ENCODE results near the gene DAAM1.

The DAAM1 gene

DNA sequence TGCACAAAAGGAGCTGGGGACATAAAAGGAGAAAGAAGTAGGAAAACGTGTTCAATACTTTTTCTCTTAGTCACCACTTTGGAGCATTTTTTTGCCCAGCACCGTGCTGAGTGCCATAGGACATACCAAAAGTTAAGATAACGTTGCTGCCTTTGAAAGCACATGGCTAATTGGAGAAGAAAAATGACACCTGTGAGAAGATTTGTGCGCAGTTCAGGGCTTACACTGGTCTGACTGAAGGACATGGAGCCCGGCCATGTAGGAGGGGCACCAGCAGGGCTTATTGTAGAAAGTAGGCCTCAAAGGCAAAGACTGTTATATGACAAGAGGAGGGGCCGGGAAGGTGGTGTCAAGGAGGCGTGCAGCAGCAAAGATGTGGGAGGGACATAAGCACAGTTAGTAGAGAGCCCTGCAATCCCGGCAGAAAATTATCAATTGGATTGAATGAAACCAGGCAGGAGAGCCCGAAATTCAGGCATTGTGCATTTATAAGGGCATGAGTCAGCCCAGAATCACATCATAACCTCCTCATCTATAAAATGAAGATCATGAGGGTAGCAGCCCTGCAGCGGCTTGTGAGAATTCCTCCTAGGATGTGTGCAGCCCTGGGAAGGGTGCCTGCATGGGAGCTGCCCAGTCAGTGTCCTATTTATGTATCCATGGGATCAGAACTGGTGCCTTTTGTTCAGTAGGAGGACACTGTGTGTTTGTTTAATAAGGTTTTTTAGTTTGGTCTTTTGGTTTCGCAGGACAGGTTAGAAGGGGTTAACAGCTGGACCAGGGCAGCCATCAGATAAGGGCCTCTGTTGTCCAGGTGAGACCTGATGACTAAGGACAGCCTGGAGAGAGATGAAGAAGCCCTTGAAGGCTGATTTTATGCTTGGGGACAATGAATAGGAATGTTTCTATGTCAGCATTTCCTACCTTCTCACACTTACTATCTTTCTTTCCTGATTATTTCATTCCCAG is 154.3 kb downstream of the DAAM1 start:
- H3K4me3 ChIP-seq (ENCODE audit: low read depth, low read length), result no peak overlapping the region
- no peak for TF ChIP-seq CTCF (conservative IDR thresholded peaks at IDR 0.05; ENCODE audit: low read depth, low read length)
- DNase-seq (ENCODE audit: low read depth), result peak; percentile 70

GRCh38 chr14:59343585-59343984 is 155.1 kb downstream of the DAAM1 start:
- no peak overlapping the region for H3K4me3 ChIP-seq (ENCODE audit: low read depth, low read length)
- DNase-seq (ENCODE audit: low read depth), result no peak
- TF ChIP-seq CTCF (conservative IDR thresholded peaks at IDR 0.05; ENCODE audit: low read depth, low read length), result no peak

GRCh38 chr14:59344016-59344415 is 155.5 kb downstream of the DAAM1 start:
- no peak for DNase-seq (ENCODE audit: low read depth)
- H3K4me3 ChIP-seq (ENCODE audit: low read depth, low read length), result no peak overlapping the region
- no peak for TF ChIP-seq CTCF (conservative IDR thresholded peaks at IDR 0.05; ENCODE audit: low read depth, low read length)

- no peak for DNase-seq (ENCODE audit: low read depth)
- no peak for TF ChIP-seq CTCF (conservative IDR thresholded peaks at IDR 0.05; ENCODE audit: low read depth, low read length)
- no peak overlapping the region for H3K4me3 ChIP-seq (ENCODE audit: low read depth, low read length)
Observed at GRCh38 chr14:59344691-59345455, 156.4 kb downstream of the DAAM1 start.

- no peak for DNase-seq (ENCODE audit: low read depth)
- TF ChIP-seq CTCF (conservative IDR thresholded peaks at IDR 0.05; ENCODE audit: low read depth, low read length), result no peak
- no peak overlapping the region for H3K4me3 ChIP-seq (ENCODE audit: low read depth, low read length)
Observed at GRCh38 chr14:59346329-59346728, 157.9 kb downstream of the DAAM1 start.

DNA sequence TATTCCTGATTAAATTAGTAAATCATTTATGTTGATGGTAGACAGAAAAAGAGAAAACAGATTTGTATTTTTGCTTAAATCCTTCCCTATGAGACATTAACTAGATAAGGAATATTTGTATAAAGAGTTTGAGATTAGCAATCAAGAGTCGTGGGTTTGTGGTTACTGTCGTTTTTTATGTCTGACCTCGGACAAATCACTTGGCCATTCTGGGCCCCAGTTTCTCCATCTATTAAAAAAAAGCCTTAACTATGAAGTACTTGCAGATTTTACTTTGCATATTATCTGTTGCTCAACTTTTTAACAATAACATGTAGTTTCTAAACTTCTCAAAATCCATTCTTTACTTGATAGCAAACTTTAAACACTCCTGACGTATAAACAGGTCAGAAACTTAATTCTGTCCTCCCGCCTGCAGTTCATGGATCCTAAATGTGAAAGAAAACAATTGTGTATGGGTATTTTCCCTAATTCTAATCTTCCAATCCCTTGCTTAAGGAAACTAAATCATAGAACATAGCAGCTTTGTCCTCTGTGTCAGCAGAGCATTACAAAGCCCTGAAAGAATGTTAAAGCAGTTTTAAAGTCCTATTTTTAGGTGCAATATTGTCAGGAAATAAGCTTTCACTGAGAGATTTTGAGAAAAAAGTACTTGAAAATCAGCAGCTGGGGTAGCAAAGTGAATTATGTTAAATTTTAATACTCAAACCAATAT is 158.5 kb downstream of the DAAM1 start:
- TF ChIP-seq CTCF (conservative IDR thresholded peaks at IDR 0.05; ENCODE audit: low read depth, low read length), result no peak
- peak; percentile 45 for DNase-seq (ENCODE audit: low read depth)
- no peak overlapping the region for H3K4me3 ChIP-seq (ENCODE audit: low read depth, low read length)

Data from choroid plexus epithelial cell (primary cell).